GM12878 (cell line): ENCODE data around the gene AP2B1. TPM values are rescaled to one million over a fixed set of nuclear protein-coding genes. Genes with fewer than 3 reads are reported as not detected.

Experiments
- ATAC-seq: fragments of 200-7000 bp; cut with Tn5 transposase; 3 replicates; pipeline ENCODE4 v1.9.1; 2020; ENCODE audit warnings: mild to moderate bottlenecking, moderate library complexity
- BruUV-seq: library from RNA; stranded (reverse); fragments of 400-500 nt; replicated peaks from 2 replicates; lab custom pipeline; 2021; lab: Mats Ljungman, UMichigan
- CTCF ChIA-PET: fragments of 300-600 bp; sonication (Branson Sonifier 250); formaldehyde crosslinking; extraction: SDS; loops from one replicate; lab custom pipeline; 2021; ENCODE audit warnings: inconsistent platforms; lab: Yijun Ruan, JAX
- POLR2A ChIA-PET: fragments of 350-600 bp; formaldehyde crosslinking; extraction: SDS; loops from one replicate; lab custom pipeline; 2021; ENCODE audit warnings: inconsistent platforms; lab: Charles Lee
- RAD21 ChIA-PET: fragments of 300-600 bp; sonication (Branson Sonifier 250); formaldehyde crosslinking; loops from one replicate; lab custom pipeline; 2023; ENCODE audit warnings: antibody characterized with exemption; ENCODE audit not compliant: unreplicated experiment; lab: Charles Lee
- SMC1A ChIA-PET: fragments of 300-600 bp; sonication (Branson Sonifier 250); formaldehyde crosslinking; loops from one replicate; lab custom pipeline; 2023; ENCODE audit not compliant: unreplicated experiment, uncharacterized antibody; lab: Charles Lee
- DNase-seq: peaks from one replicate; pipeline ENCODE4 v3.0.0-alpha.2; 2011; ENCODE audit warnings: low read depth, low spot score
- FAIRE-seq: peaks from 3 replicates; lab custom pipeline; 2011; peaks lifted over from hg19 to GRCh38; lab: Jason Lieb, UNC
- H2AFZ ChIP-seq: 2 replicates; pipeline ENCODE4 v1.6.0; 2011; ENCODE audit warnings: low read depth, low read length, control low read depth; ENCODE audit not compliant: control insufficient read depth
- H3K27ac ChIP-seq: 2 replicates; pipeline ENCODE4 v1.5.1; 2011; ENCODE audit warnings: control low read depth; ENCODE audit not compliant: control insufficient read depth, insufficient read depth
- H3K27me3 ChIP-seq, 2 experiments: replicated peaks in 1 of 2; 2 replicates each; pipeline versions ENCODE4 v1.6.0 to v1.6.1; 2011; ENCODE audit warnings: low read length in 1 of 2; ENCODE audit not compliant: control insufficient read depth in 2 of 2, insufficient read depth in 2 of 2
- H3K36me3 ChIP-seq, 2 experiments: 2 replicates each; pipeline ENCODE4 v1.5.1; 2011; ENCODE audit warnings: low read length in 1 of 2; ENCODE audit not compliant: control insufficient read depth in 2 of 2, insufficient read depth in 2 of 2
- H3K4me1 ChIP-seq: 2 replicates; pipeline ENCODE4 v1.6.1; 2011; ENCODE audit warnings: mild to moderate bottlenecking, low read length, moderate library complexity, mixed read lengths; ENCODE audit not compliant: control insufficient read depth, insufficient read depth
- H3K4me2 ChIP-seq: 2 replicates; pipeline ENCODE4 v1.6.0; 2011; ENCODE audit warnings: control low read depth; ENCODE audit not compliant: control insufficient read depth, insufficient read depth
- H3K4me3 ChIP-seq: fragments of 200-600 bp; sonication (generic); 2 replicates; pipeline ENCODE4 v1.5.1; 2016
- H3K79me2 ChIP-seq: 2 replicates; pipeline ENCODE4 v1.6.0; 2011; ENCODE audit warnings: low read length; ENCODE audit not compliant: control insufficient read depth, insufficient read depth
- H3K9ac ChIP-seq: 2 replicates; pipeline ENCODE4 v1.8.0; 2011; ENCODE audit warnings: low read length, control low read depth, mixed read lengths; ENCODE audit not compliant: control insufficient read depth, insufficient read depth
- H3K9me3 ChIP-seq: replicated peaks from 3 replicates; pipeline ENCODE4 v1.5.1; 2011; ENCODE audit warnings: mild to moderate bottlenecking, low read length; ENCODE audit not compliant: control insufficient read depth, insufficient read depth
- H4K20me1 ChIP-seq: 2 replicates; pipeline ENCODE4 v1.6.0; 2011; ENCODE audit not compliant: control insufficient read depth, insufficient read depth
- ATF2 ChIP-seq: IDR thresholded peaks from 2 replicates; pipeline ENCODE4 v1.6.1; 2012; ENCODE audit warnings: low read length, inconsistent platforms
- CEBPB ChIP-seq, 2 experiments: fragments of 150-350 bp in 1 of 2; IDR thresholded peaks; 2 replicates each; pipeline ENCODE4 v1.6.1; 2012 to 2014; ENCODE audit warnings: low read depth in 2 of 2, low read length in 2 of 2, borderline replicate concordance in 1 of 2, inconsistent platforms in 1 of 2
- EP300 ChIP-seq, 2 experiments: fragments of 150-350 bp in 1 of 2; IDR thresholded peaks; 2 replicates each; pipeline ENCODE4 v1.6.1; 2011 to 2012; ENCODE audit warnings: low read depth in 2 of 2, low read length in 2 of 2, borderline replicate concordance in 1 of 2, improper control_type of control experiment in 1 of 2, inconsistent platforms in 1 of 2; ENCODE audit not compliant: control insufficient read depth in 1 of 2
- FOXK2 ChIP-seq: fragments of 450-650 bp; IDR thresholded peaks from 2 replicates; pipeline ENCODE4 v1.6.1; 2017; ENCODE audit warnings: mild to moderate bottlenecking, moderate library complexity
- GATAD2B ChIP-seq: fragments of 450-650 bp; conservative IDR thresholded peaks from 2 replicates; pipeline ENCODE4 v1.6.1; 2017; ENCODE audit warnings: low read depth, mild to moderate bottlenecking, moderate library complexity
- HDAC6 ChIP-seq: fragments of 200-600 bp; sonication (generic); IDR thresholded peaks from one replicate; pipeline ENCODE4 v1.8.0; 2017; ENCODE audit warnings: antibody characterized with exemption; ENCODE audit not compliant: unreplicated experiment
- MLLT1 ChIP-seq: fragments of 450-650 bp; IDR thresholded peaks from 2 replicates; pipeline ENCODE4 v1.6.1; 2016; ENCODE audit warnings: mild to moderate bottlenecking
- RCOR1 ChIP-seq: conservative IDR thresholded peaks from 2 replicates; pipeline ENCODE4 v1.6.1; 2012; ENCODE audit warnings: low read depth, low read length, improper control_type of control experiment
- SREBF1 ChIP-seq: IDR thresholded peaks from 2 replicates; pipeline ENCODE4 v1.6.1; 2012; ENCODE audit warnings: mild to moderate bottlenecking, low read length
- WGBS: methylation state at CpG from one replicate; pipeline ENCODE4 v1.1.6; 2016; ENCODE audit warnings: low lambda C conversion rate; ENCODE audit not compliant: insufficient replicate concordance, insufficient coverage; ENCODE audit errors: missing lambda C conversion rate; 5-methylcytosine and 5-hydroxymethylcytosine counted together
- in situ Hi-C: fragments of 300-500 bp; cut with MboI; formaldehyde crosslinking; loops from 9 replicates; pipeline ENCODE4 v1.14.3; 2018; ENCODE audit warnings: mixed read lengths
- intact Hi-C: fragments of 100-400 bp; cut with micrococcal nuclease; formaldehyde crosslinking; loops from one replicate; pipeline ENCODE4 v1.14.2; 2022; ENCODE audit not compliant: unreplicated experiment
- polyA plus RNA-seq, 11 experiments: library from polyadenylated mRNA; depleted of rRNA in 4 of 11; unstranded in 6 of 11; stranded (reverse) in 5 of 11; fragments of >200 nt; fragmentation: Nextera tagmentation in 4 of 11; fragmentation: Illumina TruSeq in 1 of 11; extraction: Ambion mirVana in 4 of 11; extraction: Trizol in 1 of 11; gene quantifications; 1 replicate in 1 of 11; 2 replicates in 10 of 11; pipeline versions ENCODE4 v1.2.1 to v1.2.3, GENCODE V29; 2011 to 2016; ENCODE audit warnings: inconsistent platforms in 2 of 11, missing spikeins in 2 of 11, low read depth in 1 of 11
- total RNA-seq, 4 experiments: library from RNA; depleted of rRNA in 3 of 4; stranded (reverse); fragments of >200 nt in 3 of 4; fragmentation: Illumina TruSeq in 1 of 4; extraction: Trizol in 1 of 4; gene quantifications; 2 replicates each; pipeline versions ENCODE4 v1.2.1 to v1.2.3, GENCODE V29; 2013 to 2021

AP2B1 gene
- total and polyA plus RNA-seq, 10 of the 15 experiments (the other 5 are each of a cell fraction or from before 2014, with no cell fraction given), result 18.6 to 112 (median 53.9) TPM

- 100% methylated on average over 1 of the region's 1 CpG for WGBS
- no peak for DNase-seq
- H3K27ac ChIP-seq, result no peak overlapping the region
- no peaks in the 10 kb centered on the region for H3K36me3 ChIP-seq
- no peak for TF ChIP-seq MLLT1
- TF ChIP-seq GATAD2B, result no peak
- no peak for TF ChIP-seq CEBPB (IDR thresholded peaks at IDR 0.05; ENCODE audit: borderline replicate concordance in 1 of 2, low read depth in 2 of 2, low read length in 2 of 2)
- no peak for TF ChIP-seq SREBF1
- no peak for TF ChIP-seq FOXK2
- TF ChIP-seq EP300 (IDR thresholded peaks at IDR 0.05; ENCODE audit: borderline replicate concordance in 1 of 2, control insufficient read depth in 1 of 2, low read depth in 2 of 2, low read length in 2 of 2), result no peak
- no peak for TF ChIP-seq HDAC6
- TF ChIP-seq ATF2, result no peak
- no peak for TF ChIP-seq RCOR1
- no peaks in the 10 kb centered on the region for H4K20me1 ChIP-seq
- ChIA-PET CTCF (interaction anchor here (0.6 to 16.4 kb wide), 7 partner anchors 9 to 264 kb away, joined by 3 to 321 read pairs (median 5); no protein-coding TSS in a partner anchor), SMC1A (interaction anchor here (1.0 to 1.5 kb wide), 6 partner anchors 8 to 44 kb away, joined by 3 to 6 read pairs (median 4); partner anchors contain the start of gene PEX12), RAD21 (interaction anchor here (0.6 to 1.0 kb wide), 2 partner anchors 10 to 295 kb away, joined by 3 to 5 read pairs; no protein-coding TSS in a partner anchor), POLR2A (interaction anchor here (0.9 kb wide), 1 partner anchor 562 kb away, joined by 3 read pairs; no protein-coding TSS in a partner anchor)
- in situ Hi-C loops (no loop called here), intact Hi-C loops (no loop called here)
- H3K4me1 ChIP-seq, result peaks cover 8% of the 10 kb centered on the region
- no peaks in the 10 kb centered on the region for H3K9me3 ChIP-seq
- no peaks in the 10 kb centered on the region for H3K27me3 ChIP-seq
- no peak overlapping the region for H3K4me2 ChIP-seq
- no peak overlapping the region for H3K4me3 ChIP-seq
- no peak for FAIRE-seq
- H3K9ac ChIP-seq, result no peak overlapping the region
- no peak overlapping the region for H2AFZ ChIP-seq
- H3K79me2 ChIP-seq, result peaks cover 16% of the 10 kb centered on the region
- BruUV-seq, result no TSS peak
- ATAC-seq, result no peak
These were observed 42.0 kb upstream of the AP2B1 start for GRCh38 chr17:35545150-35545549.
